GM21360 (cell line): ENCODE data around the gene UBR2.
"Not testable (repeated sequence)": the region's sequence is repeated elsewhere in the genome, so short reads cannot be mapped to it uniquely, and the experiment has no call there.

Experiments used
- ATAC-seq: cut with Tn5 transposase; IDR thresholded peaks from one replicate; pipeline ENCODE4 v1.9.1; 2021; ENCODE audit warnings: mild to moderate bottlenecking, moderate library complexity; ENCODE audit not compliant: unreplicated experiment

UBR2 gene

DNA sequence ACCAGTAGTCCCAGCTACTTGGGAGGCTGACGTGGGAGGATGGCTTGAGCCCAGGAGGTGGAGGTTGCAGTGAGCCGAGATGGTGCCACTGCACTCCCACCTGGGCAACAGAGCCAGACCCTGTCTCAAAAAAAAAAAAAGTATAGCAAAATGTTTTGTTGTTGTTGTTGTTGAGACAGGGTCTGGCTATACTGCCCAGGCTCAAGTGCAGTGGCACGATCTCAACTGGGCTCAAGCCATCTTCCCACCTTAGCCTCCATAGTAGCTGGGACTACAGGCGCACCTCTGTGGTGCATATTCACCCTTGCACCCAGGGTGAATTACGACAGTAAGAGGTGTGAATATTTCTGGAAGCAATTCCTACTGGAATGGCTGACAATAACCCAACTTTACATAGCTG, 11.4 kb upstream of the UBR2 start:
- ATAC-seq: no peak

DNA sequence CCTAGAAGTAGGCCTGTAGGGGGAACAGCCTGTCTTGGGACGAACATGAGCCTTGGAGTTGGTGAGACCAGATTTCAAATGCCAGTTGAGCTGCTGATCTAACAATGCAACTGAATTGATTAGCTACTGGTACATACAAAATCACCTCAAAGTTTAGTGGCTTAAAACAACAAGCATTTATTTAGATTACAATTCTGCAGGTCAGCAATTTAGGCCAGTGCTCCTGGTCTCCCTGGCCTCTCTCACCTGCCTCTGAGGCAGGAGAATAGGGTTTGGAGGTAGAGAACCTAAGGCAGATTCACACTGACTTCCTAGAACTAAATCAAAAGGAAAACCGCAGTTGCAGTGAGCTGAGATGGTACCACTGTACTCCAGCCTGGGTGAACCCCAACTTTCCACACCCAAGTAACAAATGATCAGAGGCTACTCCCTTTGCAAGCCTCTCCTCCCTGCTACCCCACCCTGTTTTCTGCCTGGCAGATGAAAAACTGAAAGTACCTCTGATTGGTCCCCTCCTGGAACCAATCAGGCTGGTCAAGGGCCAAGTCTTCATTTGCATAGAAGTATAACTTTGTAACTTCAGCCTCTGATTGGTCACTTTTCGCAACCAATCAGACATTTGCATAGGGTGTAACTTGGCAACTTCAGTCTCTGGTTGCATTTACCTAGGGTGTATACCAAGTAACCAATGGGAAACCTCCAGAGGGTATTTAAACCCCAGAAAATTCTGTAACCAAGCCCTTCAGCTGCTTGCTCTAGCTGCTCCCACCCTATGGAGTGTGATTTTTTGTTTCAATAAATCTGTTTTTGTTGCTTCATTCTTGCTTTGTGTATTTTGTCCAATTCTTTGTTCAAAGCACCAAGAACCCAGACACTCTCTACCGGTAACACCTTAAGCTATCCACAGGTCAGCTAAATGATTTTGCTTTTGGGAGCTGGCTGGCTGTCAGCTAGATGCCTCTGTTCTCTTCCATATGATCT, 8.1 kb upstream of the UBR2 start:
- no peak for ATAC-seq

DNA sequence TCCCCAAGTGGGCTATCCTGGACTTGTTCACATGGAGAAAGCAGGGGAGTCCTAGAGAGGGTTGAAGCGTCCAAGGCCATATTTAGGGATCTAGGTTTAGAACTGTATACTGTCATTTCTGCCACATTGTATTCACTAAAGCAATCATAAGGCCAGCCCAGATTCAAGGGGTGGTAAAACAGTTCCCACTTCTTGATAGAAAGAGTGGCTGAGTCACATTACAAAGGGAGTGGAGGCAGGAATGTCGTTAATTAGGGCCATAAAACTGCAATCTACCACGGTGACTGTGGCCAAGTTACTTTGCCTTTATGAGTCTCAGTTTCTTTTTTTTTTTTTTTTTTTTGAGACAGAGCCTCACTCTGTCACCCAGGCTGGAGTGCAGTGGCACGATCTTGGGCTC, 7.4 kb upstream of the UBR2 start:
- no peak for ATAC-seq

DNA sequence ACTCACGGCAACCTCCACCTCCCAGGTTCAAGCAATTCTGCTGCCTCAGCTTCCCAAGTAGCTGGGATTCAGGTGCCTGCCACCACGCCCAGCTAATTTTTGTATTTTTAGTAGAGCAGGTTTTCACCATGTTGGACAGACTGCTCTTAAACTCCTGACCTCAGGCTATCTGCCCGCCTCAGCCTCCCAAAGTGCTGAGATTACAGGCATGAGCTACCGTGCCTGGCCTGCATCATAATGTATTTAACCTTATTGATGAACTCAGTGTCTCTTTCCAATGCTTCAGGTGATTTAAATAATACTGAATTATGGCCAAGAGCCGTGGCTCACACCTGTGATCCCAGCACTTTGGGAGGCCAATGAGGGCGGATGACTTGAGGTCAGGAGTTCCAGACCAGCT, 4.6 kb upstream of the UBR2 start:
- ATAC-seq: not testable (repeated sequence)

DNA sequence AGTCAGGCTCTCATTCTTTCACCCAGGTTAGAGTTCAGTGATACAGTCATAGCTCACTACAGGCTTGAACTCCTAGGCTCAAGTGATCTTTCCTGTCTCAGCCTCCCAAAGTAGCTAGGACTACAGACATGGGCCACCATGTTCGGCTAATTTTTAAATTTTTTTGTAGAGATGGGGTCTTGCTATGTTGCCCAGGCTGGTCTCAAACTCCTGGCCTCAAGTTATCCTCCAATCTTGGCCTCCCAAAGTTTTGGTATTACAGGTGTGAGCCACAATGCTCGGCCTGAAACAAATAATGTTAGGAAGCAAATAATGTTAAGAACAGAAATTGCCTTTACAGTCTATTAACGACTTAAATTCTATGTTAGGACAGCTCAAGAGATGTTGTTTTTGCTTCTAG, 1.8 kb upstream of the UBR2 start:
- ATAC-seq: no peak

DNA sequence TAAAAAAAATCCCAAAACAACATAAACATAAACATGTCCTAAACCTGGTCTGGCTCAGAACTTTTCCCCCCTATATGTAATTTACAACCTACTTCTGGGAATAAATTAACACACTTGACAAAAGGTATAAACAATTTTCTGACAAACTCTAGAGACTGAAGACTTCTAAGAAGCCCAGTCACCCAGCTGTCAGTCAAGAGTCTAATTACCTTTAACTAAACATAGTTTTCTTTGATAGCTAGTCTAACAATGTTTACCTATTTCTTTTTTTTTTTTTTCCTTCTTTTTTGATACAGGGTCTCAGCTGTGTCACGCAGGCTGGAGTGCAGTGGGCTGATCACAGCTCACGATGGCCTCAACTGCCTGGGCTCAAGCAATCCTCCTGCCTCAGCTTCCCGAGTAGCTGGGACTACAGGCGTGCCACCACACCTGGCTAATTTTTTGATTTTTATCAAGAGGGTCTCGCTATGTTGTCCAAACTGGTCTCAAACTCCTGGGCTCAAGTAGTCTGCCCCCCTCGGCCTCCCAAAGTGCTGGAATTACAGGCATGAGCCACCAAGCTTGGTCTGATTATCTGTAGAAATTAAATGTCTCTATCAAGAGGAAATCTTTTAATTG, 932 bp upstream of the UBR2 start:
- ATAC-seq: no peak

DNA sequence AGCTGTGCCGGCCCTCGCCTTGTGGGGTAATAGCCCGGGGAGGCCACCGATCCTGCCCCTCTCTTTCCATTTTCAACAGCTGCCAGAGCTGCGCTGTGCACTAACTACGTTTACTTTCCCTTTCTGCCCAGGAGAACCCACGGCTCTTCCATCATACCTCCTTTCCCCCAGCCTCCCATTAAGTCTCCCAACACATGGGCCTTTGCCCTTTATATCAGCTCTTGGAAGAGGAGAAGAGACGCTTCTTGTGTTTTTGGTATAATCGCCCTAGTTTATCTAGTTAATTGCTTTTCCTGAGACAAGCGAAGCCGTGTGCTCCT, 637 bp downstream of the UBR2 start:
- ATAC-seq: no peak

DNA sequence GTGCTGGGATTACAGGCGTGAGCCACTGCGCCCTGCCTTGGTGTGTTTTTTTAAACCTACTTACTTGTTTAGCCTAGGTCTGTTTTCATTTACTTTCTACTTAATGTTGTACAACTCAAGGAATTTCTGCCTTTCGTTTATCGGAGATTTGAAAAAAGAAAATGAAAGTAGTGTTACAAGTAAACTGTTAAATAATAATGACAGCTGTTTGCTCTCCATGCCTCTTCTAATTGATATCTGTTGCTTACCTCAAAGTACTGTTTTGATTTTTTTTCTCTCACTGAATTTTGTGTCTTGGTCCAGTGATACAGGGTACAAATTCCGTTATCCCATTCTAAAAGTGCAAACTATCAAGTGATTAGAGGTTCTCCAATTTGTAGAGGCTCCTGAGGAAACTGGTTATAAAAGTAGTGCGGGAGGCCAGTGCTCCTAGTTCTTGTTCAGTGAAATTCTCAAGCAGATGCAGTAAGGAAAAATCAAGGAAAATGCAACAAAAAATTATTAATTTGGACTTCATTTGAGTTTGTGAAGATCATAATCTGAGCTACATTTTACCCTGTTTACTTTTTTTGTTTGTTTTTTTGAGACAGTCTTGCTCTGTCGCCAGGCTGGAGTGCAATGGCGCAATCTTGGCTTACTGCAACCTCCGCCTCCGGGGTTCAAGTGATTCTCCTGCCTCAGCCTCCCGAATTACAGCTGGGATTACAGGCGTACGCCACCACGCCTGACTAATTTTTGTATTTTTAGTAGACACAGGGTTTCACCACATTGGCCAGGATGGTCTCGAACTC, 2.2 kb downstream of the UBR2 start:
- ATAC-seq: no peak

DNA sequence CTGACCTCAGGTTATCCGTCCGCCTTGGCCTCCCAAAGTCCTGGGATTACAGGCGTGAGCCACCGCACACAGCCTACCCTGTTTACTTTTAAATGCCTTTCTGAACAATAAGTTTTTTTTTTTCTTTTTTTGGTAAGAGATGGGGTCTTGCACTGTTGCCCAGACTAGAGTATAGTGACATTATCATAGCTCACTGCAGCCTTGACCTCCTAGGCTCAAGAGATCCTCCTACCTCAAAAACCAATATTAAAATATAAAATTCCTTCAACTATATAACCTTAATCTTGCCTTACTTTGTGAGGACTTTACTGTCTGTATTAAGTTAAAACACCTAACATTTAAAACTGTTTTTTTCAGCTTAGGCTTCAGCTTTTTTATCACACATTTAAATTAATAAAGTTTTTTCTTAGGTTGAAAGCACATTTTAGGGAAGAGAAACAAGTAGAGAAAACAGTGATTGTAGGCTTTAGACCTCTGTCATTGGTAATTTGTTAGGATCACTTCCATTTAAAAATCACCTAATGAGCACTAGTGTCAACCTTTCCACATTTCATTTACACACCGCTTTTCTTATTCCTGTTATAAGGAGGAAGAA, 2.9 kb downstream of the UBR2 start:
- no peak for ATAC-seq

DNA sequence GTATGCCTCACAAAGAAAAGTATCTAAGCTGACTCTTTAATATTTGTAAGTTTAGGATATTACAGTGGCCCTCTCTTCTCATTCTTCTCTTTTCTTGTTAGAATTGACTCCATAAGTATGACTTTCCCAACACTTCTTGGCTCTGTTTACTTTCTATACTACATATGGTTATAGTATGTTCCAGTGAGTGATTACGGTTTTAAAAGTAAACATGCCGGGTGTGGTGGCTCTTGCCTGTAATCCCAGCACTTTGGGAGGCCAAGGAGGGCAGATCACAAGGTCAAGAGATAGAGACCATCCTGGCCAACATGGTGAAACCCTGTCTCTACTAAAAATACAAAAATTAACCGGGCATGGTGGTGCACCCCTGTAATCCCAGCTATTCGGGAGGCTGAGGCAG, 3.4 kb downstream of the UBR2 start:
- not testable (repeated sequence) for ATAC-seq

DNA sequence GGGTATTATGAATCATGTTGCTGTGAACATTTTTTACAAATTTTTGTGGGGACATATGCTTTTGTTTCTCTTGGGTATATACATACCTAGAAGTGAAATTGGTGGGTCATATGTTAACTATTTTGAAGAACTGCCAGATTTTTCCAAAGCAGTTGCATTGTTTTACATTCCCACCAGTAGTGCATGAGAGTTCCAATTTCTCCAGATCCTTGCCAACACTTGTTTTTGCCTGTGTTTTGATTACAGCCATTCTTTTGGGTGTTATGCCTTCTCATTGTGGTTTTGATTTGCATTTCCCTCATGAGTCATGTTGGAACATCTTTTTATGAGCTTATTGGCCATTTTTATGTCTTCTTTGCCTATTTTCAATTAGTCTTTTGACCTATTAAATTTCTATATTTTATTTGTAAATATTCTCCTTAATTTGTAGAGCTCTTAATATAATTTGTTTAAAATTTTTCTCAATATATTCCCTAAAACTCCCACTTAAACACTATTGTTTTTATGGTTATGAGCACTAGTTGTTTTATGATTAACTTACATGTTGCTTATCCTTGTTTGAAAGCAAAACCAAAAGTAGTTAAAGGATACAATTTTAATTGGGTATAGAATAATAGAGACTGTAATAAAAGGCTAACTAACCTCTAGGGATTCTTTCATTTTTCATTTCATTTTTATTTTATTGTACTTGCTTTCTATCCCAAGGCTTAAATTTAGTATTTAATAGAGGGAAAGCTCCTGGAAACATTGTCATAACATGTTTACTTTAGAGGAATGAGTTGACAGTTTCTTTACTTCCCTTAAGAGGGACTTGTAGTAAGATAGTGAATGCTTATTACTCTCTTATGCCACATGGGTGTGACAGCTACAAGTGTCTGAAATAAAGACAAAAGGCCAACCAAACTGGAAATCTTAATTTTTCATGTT, 5.5 kb downstream of the UBR2 start:
- no peak for ATAC-seq

DNA sequence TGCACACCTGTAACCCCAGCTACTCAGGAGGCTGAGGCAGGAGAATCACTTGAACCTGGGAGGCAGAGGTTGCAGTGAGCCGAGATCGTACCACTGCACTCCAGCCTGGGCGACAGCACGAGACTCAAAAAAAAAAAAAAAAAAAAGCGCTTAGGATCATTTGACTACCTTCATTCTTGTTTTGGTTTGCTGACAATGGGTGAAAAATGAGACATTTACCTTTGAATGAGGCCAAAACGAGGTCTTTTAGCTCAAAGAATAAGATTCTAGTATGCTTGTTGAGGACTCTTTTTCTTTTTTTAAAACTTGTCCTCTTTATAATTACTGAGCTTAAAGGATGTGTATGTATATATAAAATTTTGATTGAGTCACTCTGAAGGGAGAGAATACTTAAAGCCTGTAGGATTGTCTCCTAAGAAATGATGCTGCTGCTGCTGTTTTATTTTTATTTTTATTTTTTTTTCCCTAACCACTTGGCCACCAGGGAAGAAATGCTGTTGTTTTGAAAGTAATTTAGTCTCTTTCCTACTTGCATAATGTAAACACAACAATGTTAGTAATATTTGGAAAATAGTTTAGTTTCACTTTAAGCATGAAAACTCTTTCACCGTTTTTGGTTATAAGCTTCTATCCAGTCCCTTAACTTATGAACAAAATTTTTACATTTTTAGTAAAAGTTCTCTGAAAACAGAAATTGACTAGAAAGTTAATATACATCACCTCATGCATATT, 7.9 kb downstream of the UBR2 start:
- ATAC-seq: peak; percentile 26

DNA sequence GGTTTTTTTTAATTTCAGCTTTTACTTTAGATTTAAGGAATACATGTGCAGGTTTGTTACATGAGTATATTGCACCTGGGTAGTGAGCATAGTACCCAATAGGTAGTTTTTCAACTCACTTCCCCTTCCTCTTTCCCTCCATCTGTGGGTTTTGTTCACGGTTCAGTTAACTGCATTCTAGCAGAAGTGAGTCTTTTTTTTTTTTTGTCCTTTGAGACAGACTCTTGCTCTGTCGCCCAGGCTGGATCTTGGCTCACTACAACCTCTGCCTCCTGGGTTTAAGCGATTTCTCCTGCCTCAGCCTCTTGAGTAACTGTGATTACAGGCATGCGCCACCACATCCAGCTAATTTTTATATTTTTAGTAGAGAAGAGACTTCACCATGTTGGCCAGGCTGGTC, 8.7 kb downstream of the UBR2 start:
- peak; percentile 74 for ATAC-seq

DNA sequence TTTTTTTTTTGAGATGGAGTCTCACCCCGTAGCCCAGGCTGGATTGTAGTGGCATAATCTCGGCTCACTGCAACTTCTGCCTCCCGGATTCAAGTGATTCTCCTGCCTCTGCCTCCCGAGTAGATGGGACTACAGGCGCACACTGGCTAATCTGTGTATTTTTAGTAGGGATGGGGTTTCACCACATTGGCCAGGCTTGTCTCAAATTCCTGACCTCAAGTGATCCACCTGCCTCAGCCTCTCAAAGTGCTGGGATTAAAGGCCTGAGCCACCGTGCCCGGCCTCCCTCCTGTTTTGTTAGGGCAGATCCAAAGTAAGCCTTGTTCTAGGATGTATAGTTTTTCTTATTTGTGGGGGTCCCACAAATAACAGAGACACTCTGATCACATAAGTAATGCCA, 12.7 kb downstream of the UBR2 start:
- not testable (repeated sequence) for ATAC-seq

DNA sequence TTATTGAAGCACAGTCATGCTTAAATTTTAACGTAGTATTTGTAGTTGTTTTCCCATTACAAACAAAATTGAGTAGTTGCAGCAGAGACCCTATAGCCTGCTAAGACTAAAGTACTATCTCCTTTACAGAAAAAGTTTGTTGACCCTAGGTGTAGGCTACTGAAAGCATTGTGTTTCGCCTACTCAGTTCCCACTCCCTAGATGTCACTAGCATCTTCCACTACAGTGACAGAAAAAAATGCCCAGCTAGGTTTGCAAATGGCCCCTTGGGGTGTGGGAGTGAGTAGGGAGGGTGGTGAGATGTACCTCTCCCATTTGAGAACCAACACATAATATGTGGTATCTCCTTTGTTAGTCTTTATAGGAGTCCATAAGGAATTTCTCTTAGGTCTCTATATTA, 34.5 kb downstream of the UBR2 start:
- no peak for ATAC-seq

DNA sequence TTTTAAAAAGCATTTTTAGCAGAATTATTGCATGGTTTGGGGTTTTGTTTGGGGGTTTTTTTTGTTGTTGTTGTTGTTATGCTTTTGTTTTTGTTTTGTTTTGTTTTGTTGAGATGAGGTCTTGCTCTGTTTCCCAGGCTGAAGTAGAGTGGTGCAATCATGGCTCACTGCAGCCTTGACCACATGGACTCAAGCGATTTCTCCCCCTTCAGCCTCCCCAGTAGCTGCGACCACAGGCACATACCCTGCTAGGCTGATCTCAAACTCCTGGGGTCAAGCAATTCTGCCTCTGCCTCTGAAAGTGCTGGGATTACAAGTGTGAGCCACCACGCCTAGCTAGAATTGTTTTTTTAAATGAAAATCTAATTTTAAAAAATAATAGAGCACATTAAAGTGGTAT, 35.7 kb downstream of the UBR2 start:
- ATAC-seq: no peak

DNA sequence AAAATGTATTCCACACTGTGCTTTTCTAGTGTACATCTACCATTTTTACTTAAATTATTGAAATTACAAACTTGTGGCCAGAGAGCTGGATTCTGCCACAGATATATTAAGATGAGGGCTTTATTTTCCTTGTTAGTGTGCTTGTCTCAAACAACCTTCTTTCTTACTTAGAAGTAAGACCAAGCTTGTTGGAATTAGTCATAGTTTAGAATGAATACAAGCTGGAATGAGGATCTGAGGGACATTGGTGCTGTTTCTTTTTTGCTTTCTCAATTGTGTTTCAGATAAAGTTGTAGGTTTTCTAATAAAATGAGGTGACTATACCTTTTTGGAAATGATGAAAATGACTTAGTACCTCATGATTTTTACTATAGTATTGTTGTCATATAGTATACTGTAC, 40.3 kb downstream of the UBR2 start:
- no peak for ATAC-seq

DNA sequence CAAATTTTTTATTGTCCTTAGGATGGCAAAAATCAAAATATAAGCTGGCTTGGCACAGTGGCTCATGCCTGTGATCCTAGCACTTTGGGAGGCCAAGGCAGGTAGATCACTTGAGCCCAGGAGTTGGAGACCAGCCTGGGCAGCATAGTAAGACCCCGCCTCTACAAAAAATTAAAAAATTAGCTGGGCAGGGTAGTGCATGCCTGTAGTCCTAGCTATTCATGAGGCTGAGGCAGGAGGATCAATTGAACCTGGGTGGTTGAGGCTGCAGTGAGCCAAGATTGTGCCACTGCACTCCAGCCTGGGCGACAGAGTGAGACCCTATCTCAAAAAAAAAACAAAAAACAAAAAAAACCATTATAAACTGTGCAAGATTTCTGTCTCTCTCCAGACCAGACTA, 40.9 kb downstream of the UBR2 start:
- not testable (repeated sequence) for ATAC-seq

DNA sequence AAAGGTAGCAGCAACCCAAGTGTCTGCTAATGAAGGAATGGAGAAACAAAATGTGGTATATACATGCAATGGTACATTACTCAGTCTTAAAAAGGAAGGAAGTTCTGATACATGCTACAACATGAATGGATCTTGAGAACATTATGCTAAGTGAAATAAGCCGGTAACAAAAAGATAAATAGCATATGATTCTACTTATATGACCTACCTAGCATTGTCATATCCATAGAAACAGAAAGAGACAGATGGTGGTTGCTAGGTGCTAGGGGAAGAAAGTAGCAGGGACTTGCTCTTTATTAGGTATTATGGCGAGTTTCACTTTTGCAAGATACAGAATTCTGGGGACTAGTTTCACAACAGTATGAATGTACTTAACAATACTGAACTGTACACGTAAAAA, 46.6 kb downstream of the UBR2 start:
- no peak for ATAC-seq

DNA sequence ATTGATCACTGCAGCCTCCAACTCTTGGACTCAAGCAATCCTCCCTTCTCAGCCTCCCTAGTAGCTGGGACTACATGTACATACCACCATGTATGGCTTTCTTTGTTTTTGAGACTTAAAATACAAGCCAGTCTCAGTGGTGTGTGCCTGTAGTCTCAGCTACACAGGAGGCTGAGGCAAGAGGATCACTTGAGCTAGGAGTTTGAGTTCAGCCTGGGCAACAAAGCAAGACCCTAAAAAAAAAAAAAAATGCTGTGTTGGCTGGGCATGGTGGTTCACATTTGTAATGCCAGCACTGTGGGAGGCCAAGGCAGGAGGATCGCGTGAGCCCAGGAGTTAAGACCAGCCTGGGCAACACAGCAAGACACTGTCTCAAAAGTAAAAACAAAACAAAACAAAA, 51.7 kb downstream of the UBR2 start:
- no peak for ATAC-seq
